BJ (cell line): ENCODE results near the gene PDE4D. TPM values are rescaled to one million over a fixed set of nuclear protein-coding genes. Genes with fewer than 3 reads are reported as not detected.

Experiments used
- CTCF ChIA-PET: fragments of 350-600 bp; formaldehyde crosslinking; extraction: SDS; loops from one replicate; lab custom pipeline; 2021; ENCODE audit warnings: antibody characterized with exemption, inconsistent platforms; lab: Yijun Ruan, JAX
- POLR2A ChIA-PET: fragments of 300-600 bp; sonication (Branson Sonifier 250); formaldehyde crosslinking; extraction: SDS; loops from one replicate; lab custom pipeline; 2021; ENCODE audit warnings: antibody characterized with exemption; lab: Charles Lee
- DNase-seq: peaks from one replicate; pipeline ENCODE4 v3.0.0-alpha.2; 2011; ENCODE audit warnings: low read depth
- H3K27me3 ChIP-seq: 2 replicates; pipeline ENCODE4 v1.6.0; 2011; ENCODE audit warnings: low read length; ENCODE audit not compliant: control insufficient read depth, insufficient read depth
- H3K36me3 ChIP-seq: 2 replicates; pipeline ENCODE4 v1.5.1; 2011; ENCODE audit warnings: low read length; ENCODE audit not compliant: control insufficient read depth, insufficient read depth
- H3K4me3 ChIP-seq: 2 replicates; pipeline ENCODE4 v1.5.1; 2011; ENCODE audit warnings: low read depth, mild to moderate bottlenecking, control low read depth, low read length
- CTCF ChIP-seq: IDR thresholded peaks from 2 replicates; pipeline ENCODE4 v1.5.1; 2011; ENCODE audit warnings: low read depth, mild to moderate bottlenecking, control low read depth, inconsistent platforms, low read length, moderate library complexity; ENCODE audit not compliant: insufficient read depth
- polyA plus RNA-seq: library from polyadenylated mRNA; depleted of rRNA; stranded (reverse); fragments of >200 nt; gene quantifications from 2 replicates; pipeline ENCODE4 v1.2.3, GENCODE V29; 2011

PDE4D gene
- polyA plus RNA-seq, 1 experiment: 2.8 TPM

- TF ChIP-seq CTCF: no peak
- CTCF ChIA-PET: interaction anchor here (1.0 to 2.1 kb wide), 3 partner anchors 8 to 21 kb away, joined by 3 to 7 read pairs (median 5); no protein-coding TSS in a partner anchor
- no peaks in the 10 kb centered on the region for H3K36me3 ChIP-seq
- H3K4me3 ChIP-seq: no peak overlapping the region
- DNase-seq: no peak
- peaks cover 10% of the 10 kb centered on the region for H3K27me3 ChIP-seq
- POLR2A ChIA-PET: no interaction called here
Measured at GRCh38 chr5:59830536-59831200, 62.9 kb downstream of the PDE4D start.

- ChIA-PET POLR2A (no interaction called here), CTCF (interaction anchor here (1.0 kb wide), 1 partner anchor 9 kb away, joined by 3 read pairs; no protein-coding TSS in a partner anchor)
- no peak for TF ChIP-seq CTCF
- H3K27me3 ChIP-seq: peaks cover 12% of the 10 kb centered on the region
- H3K4me3 ChIP-seq: no peak overlapping the region
- H3K36me3 ChIP-seq: no peaks in the 10 kb centered on the region
- DNase-seq: no peak
Measured at GRCh38 chr5:59829922-59830321, 63.6 kb downstream of the PDE4D start.

GRCh38 chr5:59829386-59829785, 64.1 kb downstream of the PDE4D start:
- DNase-seq: peak; percentile 90
- H3K4me3 ChIP-seq: no peak overlapping the region
- ChIA-PET POLR2A (no interaction called here), CTCF (no interaction called here)
- TF ChIP-seq CTCF: no peak
- no peaks in the 10 kb centered on the region for H3K36me3 ChIP-seq
- H3K27me3 ChIP-seq: peaks cover 12% of the 10 kb centered on the region

GRCh38 chr5:59828623-59829022, 64.9 kb downstream of the PDE4D start:
- no peaks in the 10 kb centered on the region for H3K36me3 ChIP-seq
- ChIA-PET POLR2A (no interaction called here), CTCF (interaction anchor here (1.6 kb wide), 1 partner anchor 15 kb away, joined by 5 read pairs; no protein-coding TSS in a partner anchor)
- H3K27me3 ChIP-seq: peaks cover 14% of the 10 kb centered on the region
- TF ChIP-seq CTCF: no peak
- H3K4me3 ChIP-seq: no peak overlapping the region
- no peak for DNase-seq

GRCh38 chr5:59826996-59827395, 66.5 kb downstream of the PDE4D start:
- Histone ChIP-seq H3K36me3 (no peaks in the 10 kb centered on the region), H3K27me3 (peaks cover 12% of the 10 kb centered on the region), H3K4me3 (no peak overlapping the region)
- POLR2A ChIA-PET: no interaction called here
- no peak for TF ChIP-seq CTCF
- DNase-seq: no peak
- CTCF ChIA-PET: interaction anchor here (1.3 to 1.6 kb wide), 3 partner anchors 13 to 842 kb away, joined by 3 to 5 read pairs (median 3); no protein-coding TSS in a partner anchor
